Measurements from ENCODE around the gene PGLYRP4. TPM values are rescaled to one million over a fixed set of nuclear protein-coding genes. Genes with fewer than 3 reads are reported as not detected.

PGLYRP4 gene
- total and polyA plus RNA-seq, 2 donors from 2014 or later = not detected

DNA sequence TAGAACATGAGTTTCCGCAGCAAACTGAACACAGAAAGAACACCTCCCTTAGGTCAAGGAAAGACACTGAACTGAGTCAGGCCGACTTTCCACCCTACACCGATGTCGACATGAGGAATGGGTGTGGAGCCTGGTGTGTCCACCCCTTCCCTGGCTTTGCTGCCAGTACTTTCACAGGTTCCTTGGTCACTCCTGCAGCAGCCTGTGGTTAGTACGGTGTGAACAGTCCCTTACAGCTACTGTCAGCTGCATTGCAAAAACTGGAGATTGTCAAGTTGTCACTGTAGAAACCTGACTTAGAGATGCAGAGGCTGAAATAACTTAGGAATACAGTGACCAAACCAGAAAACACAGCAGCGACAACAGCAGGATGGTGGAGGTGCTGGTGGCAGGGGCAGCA, 43.0 kb downstream of the PGLYRP4 start:
- TF ChIP-seq CTCF (IDR thresholded peaks at IDR 0.05; ENCODE audit: borderline replicate concordance, extremely low read depth, insufficient read depth) = no peak
- no peak for FAIRE-seq
- H3K4me1 ChIP-seq (ENCODE audit: control insufficient read depth in 2 of 3, insufficient read depth in 2 of 3, low read depth in 1 of 3, low read length in 3 of 3) = no peaks in the 10 kb centered on the region
- DNase-seq = no peak
- no peak overlapping the region for H3K4me3 ChIP-seq (ENCODE audit: low read length in 3 of 3)
- H3K27me3 ChIP-seq (ENCODE audit: control insufficient read depth, insufficient read depth, low read length) = no peaks in the 10 kb centered on the region
- no peak overlapping the region for H3K9ac ChIP-seq (ENCODE audit: low read length in 3 of 3)
- H3K27ac ChIP-seq (ENCODE audit: low read depth in 2 of 2, low read length in 2 of 2) = no peak overlapping the region
- H3K36me3 ChIP-seq (ENCODE audit: control insufficient read depth in 2 of 3, insufficient read depth in 3 of 3, low read length in 3 of 3) = no peaks in the 10 kb centered on the region
- intact Hi-C loops (cut with DNase I) = no loop called here
- H3K9me3 ChIP-seq (ENCODE audit: control insufficient read depth in 2 of 3, insufficient read depth in 1 of 3, low read length in 3 of 3) = no peaks in the 10 kb centered on the region

GRCh38 chr1:153302308-153302707, 46.3 kb downstream of the PGLYRP4 start:
- no peak for TF ChIP-seq CTCF (IDR thresholded peaks at IDR 0.05; ENCODE audit: borderline replicate concordance, extremely low read depth, insufficient read depth)
- Histone ChIP-seq H3K9me3 (ENCODE audit: control insufficient read depth in 2 of 3, insufficient read depth in 1 of 3, low read length in 3 of 3) (no peaks in the 10 kb centered on the region), H3K4me1 (ENCODE audit: control insufficient read depth in 2 of 3, insufficient read depth in 2 of 3, low read depth in 1 of 3, low read length in 3 of 3) (no peaks in the 10 kb centered on the region), H3K27ac (ENCODE audit: low read depth in 2 of 2, low read length in 2 of 2) (no peak overlapping the region), H3K9ac (ENCODE audit: low read length in 3 of 3) (no peak overlapping the region), H3K36me3 (ENCODE audit: control insufficient read depth in 2 of 3, insufficient read depth in 3 of 3, low read length in 3 of 3) (no peaks in the 10 kb centered on the region), H3K27me3 (ENCODE audit: control insufficient read depth, insufficient read depth, low read length) (no peaks in the 10 kb centered on the region), H3K4me3 (ENCODE audit: low read length in 3 of 3) (no peak overlapping the region)
- FAIRE-seq (no peak), DNase-seq (no peak)
- intact Hi-C loops (cut with DNase I) = no loop called here

- Histone ChIP-seq H3K36me3 (ENCODE audit: control insufficient read depth in 2 of 3, insufficient read depth in 3 of 3, low read length in 3 of 3) (no peaks in the 10 kb centered on the region), H3K9me3 (ENCODE audit: control insufficient read depth in 2 of 3, insufficient read depth in 1 of 3, low read length in 3 of 3) (no peaks in the 10 kb centered on the region), H3K27ac (ENCODE audit: low read depth in 2 of 2, low read length in 2 of 2) (no peak overlapping the region), H3K9ac (ENCODE audit: low read length in 3 of 3) (no peak overlapping the region), H3K4me3 (ENCODE audit: low read length in 3 of 3) (no peak overlapping the region), H3K27me3 (ENCODE audit: control insufficient read depth, insufficient read depth, low read length) (no peaks in the 10 kb centered on the region), H3K4me1 (ENCODE audit: control insufficient read depth in 2 of 3, insufficient read depth in 2 of 3, low read depth in 1 of 3, low read length in 3 of 3) (no peaks in the 10 kb centered on the region)
- no peak for DNase-seq
- no peak for TF ChIP-seq CTCF (IDR thresholded peaks at IDR 0.05; ENCODE audit: borderline replicate concordance, extremely low read depth, insufficient read depth)
- no peak for FAIRE-seq
- intact Hi-C loops (cut with DNase I) = no loop called here
Observed at GRCh38 chr1:153293851-153294250, 54.8 kb downstream of the PGLYRP4 start.

- Histone ChIP-seq H3K27ac (ENCODE audit: low read depth in 2 of 2, low read length in 2 of 2) (no peak overlapping the region), H3K4me1 (ENCODE audit: control insufficient read depth in 2 of 3, insufficient read depth in 2 of 3, low read depth in 1 of 3, low read length in 3 of 3) (no peaks in the 10 kb centered on the region), H3K36me3 (ENCODE audit: control insufficient read depth in 2 of 3, insufficient read depth in 3 of 3, low read length in 3 of 3) (no peaks in the 10 kb centered on the region), H3K9me3 (ENCODE audit: control insufficient read depth in 2 of 3, insufficient read depth in 1 of 3, low read length in 3 of 3) (no peaks in the 10 kb centered on the region), H3K27me3 (ENCODE audit: control insufficient read depth, insufficient read depth, low read length) (no peaks in the 10 kb centered on the region), H3K9ac (ENCODE audit: low read length in 3 of 3) (no peak overlapping the region), H3K4me3 (ENCODE audit: low read length in 3 of 3) (no peak overlapping the region)
- FAIRE-seq (no peak), DNase-seq (no peak)
- TF ChIP-seq CTCF (IDR thresholded peaks at IDR 0.05; ENCODE audit: borderline replicate concordance, extremely low read depth, insufficient read depth) = no peak
- intact Hi-C loops (cut with DNase I) = no loop called here
Observed at GRCh38 chr1:153293480-153293775, 55.2 kb downstream of the PGLYRP4 start.

Data from kidney (tissue), 14 donors.